MM.1S (cell line): Measurements from ENCODE around the gene USP37.

Experiments used
- EZH2 ChIP-seq: fragments of 300-600 bp; sonication (generic); optimal IDR thresholded peaks from 2 replicates; pipeline ENCODE3; 2017; ENCODE audit warnings: low read depth, mild to moderate bottlenecking, antibody characterized with exemption, low read length, mixed read lengths
- TF ChIP-seq, protein P1 (sequence below): fragments of 300-600 bp; sonication (generic); IDR thresholded peaks from 2 replicates; pipeline ENCODE4 v1.5.1; 2016; ENCODE audit warnings: antibody characterized with exemption, low read length, mixed read lengths

DNA sequence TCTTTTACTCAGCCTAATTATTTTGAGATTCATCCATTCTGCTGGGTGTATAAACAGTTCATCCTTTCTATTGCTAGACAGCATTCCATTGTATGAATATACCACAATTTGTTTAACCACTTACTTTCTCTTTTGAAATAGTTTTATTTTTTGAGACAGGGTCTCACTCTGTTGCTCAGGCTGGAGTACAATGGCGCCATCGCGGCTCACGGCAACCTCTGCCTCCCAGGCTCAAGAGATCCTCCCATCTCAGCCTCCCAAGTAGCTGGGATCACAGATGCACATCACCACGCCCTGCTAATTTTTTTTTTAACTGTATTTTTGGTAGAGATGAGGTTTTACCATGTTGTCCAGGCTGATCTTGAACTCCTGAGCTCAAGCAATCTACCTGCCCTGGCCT is 54.5 kb downstream of the USP37 start:
- TF ChIP-seq, protein P1, sequence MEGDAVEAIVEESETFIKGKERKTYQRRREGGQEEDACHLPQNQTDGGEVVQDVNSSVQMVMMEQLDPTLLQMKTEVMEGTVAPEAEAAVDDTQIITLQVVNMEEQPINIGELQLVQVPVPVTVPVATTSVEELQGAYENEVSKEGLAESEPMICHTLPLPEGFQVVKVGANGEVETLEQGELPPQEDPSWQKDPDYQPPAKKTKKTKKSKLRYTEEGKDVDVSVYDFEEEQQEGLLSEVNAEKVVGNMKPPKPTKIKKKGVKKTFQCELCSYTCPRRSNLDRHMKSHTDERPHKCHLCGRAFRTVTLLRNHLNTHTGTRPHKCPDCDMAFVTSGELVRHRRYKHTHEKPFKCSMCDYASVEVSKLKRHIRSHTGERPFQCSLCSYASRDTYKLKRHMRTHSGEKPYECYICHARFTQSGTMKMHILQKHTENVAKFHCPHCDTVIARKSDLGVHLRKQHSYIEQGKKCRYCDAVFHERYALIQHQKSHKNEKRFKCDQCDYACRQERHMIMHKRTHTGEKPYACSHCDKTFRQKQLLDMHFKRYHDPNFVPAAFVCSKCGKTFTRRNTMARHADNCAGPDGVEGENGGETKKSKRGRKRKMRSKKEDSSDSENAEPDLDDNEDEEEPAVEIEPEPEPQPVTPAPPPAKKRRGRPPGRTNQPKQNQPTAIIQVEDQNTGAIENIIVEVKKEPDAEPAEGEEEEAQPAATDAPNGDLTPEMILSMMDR, result no peak
- no peak for TF ChIP-seq EZH2
